PC-9 (cell line): ENCODE measurements around the gene RAD52. TPM values are rescaled to one million over a fixed set of nuclear protein-coding genes. Genes with fewer than 3 reads are reported as not detected.

ENCODE experiments used
- BruUV-seq: library from RNA; stranded (reverse); fragments of 400-500 nt; replicated peaks from 2 replicates; lab custom pipeline; 2021; lab: Mats Ljungman, UMichigan
- CTCF ChIA-PET: fragments of 300-600 bp; sonication (Branson Sonifier 250); formaldehyde crosslinking; loops from one replicate; lab custom pipeline; 2022; ENCODE audit warnings: antibody characterized with exemption; lab: Charles Lee
- POLR2A ChIA-PET: fragments of 300-600 bp; sonication (Branson Sonifier 250); formaldehyde crosslinking; loops from one replicate; lab custom pipeline; 2022; ENCODE audit warnings: antibody characterized with exemption; ENCODE audit not compliant: unreplicated experiment; lab: Charles Lee
- DNase-seq, 2 experiments: peaks; one replicate each; pipeline versions ENCODE4 v3.0.0 to v3.0.0-alpha.2; 2015 to 2022; ENCODE audit warnings: mixed read lengths in 1 of 2
- H2AFZ ChIP-seq: fragments of 200-600 bp; sonication (generic); 2 replicates; pipeline ENCODE4 v1.8.1; 2017; ENCODE audit warnings: antibody characterized with exemption
- H3F3A ChIP-seq: fragments of 200-600 bp; sonication (generic); 2 replicates; pipeline ENCODE4 v1.8.1; 2017; ENCODE audit warnings: antibody characterized with exemption, mild to moderate bottlenecking, low read depth; ENCODE audit not compliant: insufficient read depth
- H3K27ac ChIP-seq: fragments of 200-600 bp; sonication (generic); 2 replicates; pipeline ENCODE4 v1.6.1; 2016; ENCODE audit warnings: mixed run types
- H3K27me3 ChIP-seq: fragments of 200-600 bp; sonication (generic); 2 replicates; pipeline ENCODE4 v1.6.1; 2016; ENCODE audit warnings: low read depth, mixed run types; ENCODE audit not compliant: insufficient read depth
- H3K36me3 ChIP-seq: fragments of 200-600 bp; sonication (generic); 2 replicates; pipeline ENCODE4 v1.6.1; 2016; ENCODE audit warnings: low read depth, mixed run types
- H3K4me1 ChIP-seq: fragments of 200-600 bp; sonication (generic); replicated peaks from 2 replicates; pipeline ENCODE4 v1.6.1; 2016; ENCODE audit warnings: mixed run types; ENCODE audit not compliant: insufficient read depth
- H3K4me2 ChIP-seq: fragments of 200-600 bp; sonication (generic); 2 replicates; pipeline ENCODE4 v1.6.1; 2017; ENCODE audit warnings: mixed run types
- H3K4me3 ChIP-seq: fragments of 200-600 bp; sonication (generic); 2 replicates; pipeline ENCODE4 v1.6.1; 2016; ENCODE audit warnings: mixed run types
- H3K79me2 ChIP-seq: fragments of 200-600 bp; sonication (generic); 2 replicates; pipeline ENCODE4 v1.6.1; 2017; ENCODE audit warnings: low read depth, mixed run types
- H3K9me2 ChIP-seq: fragments of 200-600 bp; sonication (generic); 2 replicates; pipeline ENCODE4 v1.8.1; 2017; ENCODE audit warnings: mild to moderate bottlenecking; ENCODE audit not compliant: insufficient read depth
- H3K9me3 ChIP-seq: fragments of 200-600 bp; sonication (generic); 2 replicates; pipeline ENCODE4 v1.8.1; 2016; ENCODE audit warnings: low read depth; ENCODE audit not compliant: insufficient read depth
- H4K20me1 ChIP-seq: fragments of 200-600 bp; sonication (generic); 2 replicates; pipeline ENCODE4 v1.8.1; 2017; ENCODE audit not compliant: insufficient read depth
- EZH2 ChIP-seq: fragments of 200-600 bp; sonication (generic); IDR thresholded peaks from 2 replicates; pipeline ENCODE4 v1.8.0; 2017; ENCODE audit warnings: antibody characterized with exemption, low read depth
- intact Hi-C: fragments of 100-400 bp; cut with micrococcal nuclease; formaldehyde crosslinking; loops from one replicate; pipeline ENCODE4 v1.10.0; 2022; ENCODE audit not compliant: unreplicated experiment
- total RNA-seq: library from RNA; stranded (reverse); gene quantifications from 2 replicates; pipeline ENCODE4 v1.2.3, GENCODE V29; 2021
- TF ChIP-seq, protein P1 (sequence below): fragments of 200-600 bp; sonication (generic); conservative IDR thresholded peaks from 2 replicates; pipeline ENCODE4 v1.6.1; 2017; ENCODE audit warnings: mixed run types, antibody characterized with exemption, mild to moderate bottlenecking, moderate library complexity

Gene RAD52
- total RNA-seq, 1 experiment from 2014 or later, result 25.0 TPM

DNA sequence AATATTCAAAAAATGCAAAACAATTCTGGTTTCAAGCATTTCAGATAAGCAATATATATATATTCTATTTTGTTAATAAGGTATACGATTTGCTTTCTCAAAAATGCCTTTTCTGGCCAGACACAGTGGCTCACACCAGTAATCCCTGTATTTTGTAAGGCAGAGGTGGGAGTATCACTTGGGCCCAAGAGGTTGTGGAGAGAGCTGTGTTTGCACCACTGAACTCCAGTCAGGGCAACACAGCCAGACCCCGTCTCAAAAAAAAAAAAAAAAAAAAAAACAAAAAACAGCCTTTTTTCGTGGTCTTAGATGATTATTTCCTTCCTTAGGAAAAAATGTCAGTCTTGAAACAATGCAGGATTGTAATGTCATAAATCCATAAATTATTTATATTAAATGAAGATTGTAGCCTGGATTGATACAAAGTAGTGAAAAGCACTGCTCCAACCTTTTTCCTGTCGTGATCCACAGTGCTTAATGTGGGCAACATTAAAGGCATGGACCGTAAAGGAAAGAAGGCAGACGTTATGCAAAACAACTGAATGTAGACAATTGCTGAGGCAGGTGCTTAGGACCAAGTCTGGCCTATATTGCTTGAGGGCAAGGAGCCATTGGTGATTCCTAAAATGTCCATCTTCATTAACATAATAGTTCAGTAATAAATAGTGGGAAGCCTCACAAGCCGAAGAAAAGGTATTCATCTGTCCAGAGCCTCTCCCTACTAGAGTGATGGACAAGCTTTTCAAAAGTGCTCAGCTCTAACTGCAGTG is 36.8 kb downstream of the RAD52 start:
- H3K79me2 ChIP-seq, result no peaks in the 10 kb centered on the region
- TF ChIP-seq EZH2, result no peak
- TF ChIP-seq, protein P1, sequence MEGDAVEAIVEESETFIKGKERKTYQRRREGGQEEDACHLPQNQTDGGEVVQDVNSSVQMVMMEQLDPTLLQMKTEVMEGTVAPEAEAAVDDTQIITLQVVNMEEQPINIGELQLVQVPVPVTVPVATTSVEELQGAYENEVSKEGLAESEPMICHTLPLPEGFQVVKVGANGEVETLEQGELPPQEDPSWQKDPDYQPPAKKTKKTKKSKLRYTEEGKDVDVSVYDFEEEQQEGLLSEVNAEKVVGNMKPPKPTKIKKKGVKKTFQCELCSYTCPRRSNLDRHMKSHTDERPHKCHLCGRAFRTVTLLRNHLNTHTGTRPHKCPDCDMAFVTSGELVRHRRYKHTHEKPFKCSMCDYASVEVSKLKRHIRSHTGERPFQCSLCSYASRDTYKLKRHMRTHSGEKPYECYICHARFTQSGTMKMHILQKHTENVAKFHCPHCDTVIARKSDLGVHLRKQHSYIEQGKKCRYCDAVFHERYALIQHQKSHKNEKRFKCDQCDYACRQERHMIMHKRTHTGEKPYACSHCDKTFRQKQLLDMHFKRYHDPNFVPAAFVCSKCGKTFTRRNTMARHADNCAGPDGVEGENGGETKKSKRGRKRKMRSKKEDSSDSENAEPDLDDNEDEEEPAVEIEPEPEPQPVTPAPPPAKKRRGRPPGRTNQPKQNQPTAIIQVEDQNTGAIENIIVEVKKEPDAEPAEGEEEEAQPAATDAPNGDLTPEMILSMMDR, result no peak
- no TSS peak for BruUV-seq
- H3K4me3 ChIP-seq, result no peak overlapping the region
- peaks cover 65% of the 10 kb centered on the region for H3K36me3 ChIP-seq
- no peak overlapping the region for H2AFZ ChIP-seq
- ChIA-PET POLR2A (no interaction called here), CTCF (interaction anchor here (1.3 kb wide), 1 partner anchor 180 kb away, joined by 5 read pairs; no protein-coding TSS in a partner anchor)
- peaks cover 36% of the 10 kb centered on the region; the same call in 1 of the 2 replicates for H3F3A ChIP-seq
- H3K27me3 ChIP-seq, result no peaks in the 10 kb centered on the region
- H3K9me2 ChIP-seq, result no peaks in the 10 kb centered on the region
- H3K4me1 ChIP-seq, result no peaks in the 10 kb centered on the region
- no peak overlapping the region for H3K27ac ChIP-seq
- no peaks in the 10 kb centered on the region for H3K9me3 ChIP-seq
- H3K4me2 ChIP-seq, result no peak overlapping the region
- H4K20me1 ChIP-seq, result peaks cover 7% of the 10 kb centered on the region
- no peak for DNase-seq
- intact Hi-C loops, result loop anchor here (5.0 kb wide), 2 partner anchors 180 to 695 kb away; no protein-coding TSS in a partner anchor

DNA sequence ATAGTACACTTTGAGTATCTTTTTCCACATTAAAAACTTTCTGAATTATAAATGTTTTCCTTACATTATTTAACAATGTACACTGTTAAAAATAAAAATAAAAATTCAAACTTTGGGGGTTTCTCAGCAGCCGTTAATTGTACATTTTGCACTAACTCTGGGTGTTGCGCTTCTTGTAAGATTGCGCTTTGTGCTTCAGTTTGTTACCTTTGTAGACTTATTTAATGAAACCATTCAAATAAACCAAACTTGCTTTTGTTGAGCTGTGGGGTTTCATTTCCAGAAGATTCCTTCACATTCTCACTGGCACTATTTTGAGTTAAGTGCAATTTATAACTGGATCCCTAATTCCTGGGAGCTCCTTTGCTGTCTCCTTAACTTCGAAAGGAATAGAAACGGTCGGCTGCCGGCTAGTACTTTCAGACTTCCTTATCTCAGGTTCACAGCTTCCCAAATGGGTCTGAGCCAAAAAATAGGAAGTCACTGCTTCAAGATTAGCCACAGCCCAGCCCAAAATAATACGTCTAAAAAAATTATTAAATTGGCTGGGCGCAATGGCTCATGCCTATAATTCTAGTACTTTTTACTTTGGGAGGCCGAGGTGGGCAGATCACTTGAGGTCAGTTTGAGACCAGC is 38.2 kb downstream of the RAD52 start:
- no peak overlapping the region for H3K4me3 ChIP-seq
- no peak overlapping the region for H3K27ac ChIP-seq
- intact Hi-C loops, result loop anchor here (5.0 kb wide), 2 partner anchors 181 to 696 kb away; no protein-coding TSS in a partner anchor
- H3K36me3 ChIP-seq, result peaks cover 58% of the 10 kb centered on the region
- ChIA-PET CTCF (interaction anchor here (0.7 kb wide), 1 partner anchor 75 kb away, joined by 3 read pairs; no protein-coding TSS in a partner anchor), POLR2A (no interaction called here)
- peaks cover 7% of the 10 kb centered on the region for H4K20me1 ChIP-seq
- H3K4me1 ChIP-seq, result no peaks in the 10 kb centered on the region
- BruUV-seq, result no TSS peak
- no peak overlapping the region for H2AFZ ChIP-seq
- peaks cover 41% of the 10 kb centered on the region; the same call in 1 of the 2 replicates for H3F3A ChIP-seq
- DNase-seq, result no peak
- no peaks in the 10 kb centered on the region for H3K9me2 ChIP-seq
- TF ChIP-seq, protein P1, result no peak
- TF ChIP-seq EZH2, result no peak
- no peaks in the 10 kb centered on the region for H3K27me3 ChIP-seq
- no peaks in the 10 kb centered on the region for H3K9me3 ChIP-seq
- no peak overlapping the region for H3K4me2 ChIP-seq
- no peaks in the 10 kb centered on the region for H3K79me2 ChIP-seq

DNA sequence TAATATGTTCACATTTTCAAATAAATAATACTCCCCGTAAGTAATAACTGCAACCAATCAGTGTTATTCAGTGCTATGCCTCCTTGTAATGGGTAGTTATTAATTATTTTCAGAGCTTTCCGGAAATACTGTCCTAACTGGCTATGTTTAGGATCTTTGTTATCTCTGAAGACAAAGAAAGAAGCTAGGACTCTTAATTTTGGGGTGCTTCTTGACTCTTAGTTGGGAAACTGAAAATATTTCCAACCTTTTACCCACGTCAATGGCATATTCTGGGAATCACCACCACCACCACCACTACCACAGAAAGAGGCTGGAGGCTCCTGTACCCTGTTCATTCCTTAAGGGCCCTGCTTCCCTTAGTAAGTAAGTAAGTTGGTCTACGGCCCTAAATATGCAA is 39.1 kb downstream of the RAD52 start:
- TF ChIP-seq EZH2, result no peak
- TF ChIP-seq, protein P1, result no peak
- no TSS peak for BruUV-seq
- Histone ChIP-seq H3K4me1 (no peaks in the 10 kb centered on the region), H3K9me2 (no peaks in the 10 kb centered on the region), H3K4me2 (no peak overlapping the region), H3K27ac (no peak overlapping the region), H3K4me3 (no peak overlapping the region), H3K36me3 (peaks cover 49% of the 10 kb centered on the region), H3K79me2 (no peaks in the 10 kb centered on the region), H3K9me3 (no peaks in the 10 kb centered on the region), H4K20me1 (peaks cover 7% of the 10 kb centered on the region), H3F3A (peaks cover 41% of the 10 kb centered on the region; the same call in 1 of the 2 replicates), H3K27me3 (no peaks in the 10 kb centered on the region), H2AFZ (no peak overlapping the region)
- ChIA-PET POLR2A (no interaction called here), CTCF (no interaction called here)
- intact Hi-C loops, result loop anchor here (5.0 kb wide), 2 partner anchors 182 to 697 kb away; no protein-coding TSS in a partner anchor
- no peak for DNase-seq
